Ovary (tissue), 3 donors: ENCODE data around the gene ADAM10.

Source experiments
- EP300 ChIP-seq: sonication (generic); formaldehyde crosslinking; IDR thresholded peaks from one replicate; pipeline ENCODE4 v1.6.1; 2017; ENCODE audit warnings: antibody characterized with exemption
- POLR2A ChIP-seq: fragments of 450-650 bp; IDR thresholded peaks from one replicate; pipeline ENCODE4 v1.6.1; 2017; ENCODE audit warnings: antibody characterized with exemption, mild to moderate bottlenecking, moderate library complexity
- TF ChIP-seq, protein P1 (sequence below), 3 donors: fragments of 450-650 bp in 2 of 3; fragments of 200-600 bp in 1 of 3; IDR thresholded peaks; one replicate each; pipeline versions ENCODE4 v1.5.1 to v1.8.0; 2016 to 2022; ENCODE audit warnings: antibody characterized with exemption in 3 of 3, mild to moderate bottlenecking in 1 of 3
- donor health status: DM: no; HTN: no; CAD: no.

DNA sequence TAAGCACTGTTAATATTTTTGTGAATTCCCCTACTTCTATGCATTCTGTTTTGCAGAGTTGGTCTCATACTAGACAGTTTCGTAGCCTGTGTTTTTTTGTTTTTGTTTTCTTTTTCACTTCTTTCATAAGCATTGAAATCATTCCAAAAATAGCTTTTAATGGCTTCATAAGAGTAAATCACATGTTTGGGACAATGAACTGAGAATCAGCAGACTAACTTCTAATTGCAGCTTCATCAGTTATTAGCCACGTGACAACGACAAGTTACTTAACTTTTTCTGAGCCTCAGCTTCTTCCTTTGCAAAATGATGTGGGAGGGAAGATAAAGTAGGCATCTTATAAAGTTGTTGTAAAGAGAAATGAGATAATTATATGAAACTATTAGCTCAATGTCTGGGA is 193.0 kb downstream of the ADAM10 start:
- no peak for TF ChIP-seq EP300
- TF ChIP-seq, protein P1, sequence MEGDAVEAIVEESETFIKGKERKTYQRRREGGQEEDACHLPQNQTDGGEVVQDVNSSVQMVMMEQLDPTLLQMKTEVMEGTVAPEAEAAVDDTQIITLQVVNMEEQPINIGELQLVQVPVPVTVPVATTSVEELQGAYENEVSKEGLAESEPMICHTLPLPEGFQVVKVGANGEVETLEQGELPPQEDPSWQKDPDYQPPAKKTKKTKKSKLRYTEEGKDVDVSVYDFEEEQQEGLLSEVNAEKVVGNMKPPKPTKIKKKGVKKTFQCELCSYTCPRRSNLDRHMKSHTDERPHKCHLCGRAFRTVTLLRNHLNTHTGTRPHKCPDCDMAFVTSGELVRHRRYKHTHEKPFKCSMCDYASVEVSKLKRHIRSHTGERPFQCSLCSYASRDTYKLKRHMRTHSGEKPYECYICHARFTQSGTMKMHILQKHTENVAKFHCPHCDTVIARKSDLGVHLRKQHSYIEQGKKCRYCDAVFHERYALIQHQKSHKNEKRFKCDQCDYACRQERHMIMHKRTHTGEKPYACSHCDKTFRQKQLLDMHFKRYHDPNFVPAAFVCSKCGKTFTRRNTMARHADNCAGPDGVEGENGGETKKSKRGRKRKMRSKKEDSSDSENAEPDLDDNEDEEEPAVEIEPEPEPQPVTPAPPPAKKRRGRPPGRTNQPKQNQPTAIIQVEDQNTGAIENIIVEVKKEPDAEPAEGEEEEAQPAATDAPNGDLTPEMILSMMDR (IDR thresholded peaks at IDR 0.05): no peak
- no peak for TF ChIP-seq POLR2A
